Activated T-helper 9 cell treated with anti-CD3 and anti-CD28 coated beads, Interleukin-2, amount 50 U/mL, for 16 hours (primary cell): Measurements from ENCODE around the gene COX19.

Source experiments
- DNase-seq: peaks from one replicate; pipeline ENCODE4 v3.0.0-alpha.2; 2020; ENCODE audit warnings: low read depth

COX19 gene

GRCh38 chr7:991729-992656 lies 16.6 kb upstream of the COX19 start:
- DNase-seq, result no peak

- DNase-seq, result no peak
Measured at GRCh38 chr7:990933-991728, 15.8 kb upstream of the COX19 start.

- DNase-seq, result no peak
Measured at GRCh38 chr7:990352-990932, 15.1 kb upstream of the COX19 start.

- no peak for DNase-seq
Measured at GRCh38 chr7:988963-989529, 13.7 kb upstream of the COX19 start.

GRCh38 chr7:988426-988911 lies 13.1 kb upstream of the COX19 start:
- no peak for DNase-seq

- DNase-seq, result no peak
Measured at GRCh38 chr7:987909-988308, 12.6 kb upstream of the COX19 start.

- no peak for DNase-seq
Measured at GRCh38 chr7:986766-987751, 11.7 kb upstream of the COX19 start.

GRCh38 chr7:985915-986741 lies 10.8 kb upstream of the COX19 start:
- no peak for DNase-seq

GRCh38 chr7:985127-985416 lies 9.7 kb upstream of the COX19 start:
- DNase-seq, result no peak

- no peak for DNase-seq
Measured at GRCh38 chr7:984361-985126, 9.2 kb upstream of the COX19 start.

- no peak for DNase-seq
Measured at GRCh38 chr7:983616-984071, 8.3 kb upstream of the COX19 start.

GRCh38 chr7:983004-983615 lies 7.8 kb upstream of the COX19 start, which contains the start of gene CYP2W1:
Gene CYP2W1 (plus strand): TSS chr7:983181. CDS start chr7:983212, 31 bp downstream.
- no peak for DNase-seq

- DNase-seq, result no peak
Measured at GRCh38 chr7:982511-983003, 7.2 kb upstream of the COX19 start.

GRCh38 chr7:981793-982510 lies 6.6 kb upstream of the COX19 start:
- no peak for DNase-seq

- no peak for DNase-seq
Measured at GRCh38 chr7:979886-980571, 4.7 kb upstream of the COX19 start.

- DNase-seq, result no peak
Measured at GRCh38 chr7:979151-979550, 3.8 kb upstream of the COX19 start.

- DNase-seq, result no peak
Measured at GRCh38 chr7:978416-979091, 3.2 kb upstream of the COX19 start.
